Gastrocnemius medialis (tissue), 4 donors: ENCODE results near the gene TMEM108. TPM values are rescaled to one million over a fixed set of nuclear protein-coding genes. Genes with fewer than 3 reads are reported as not detected.

Experiments
- ATAC-seq, 2 donors: fragments of 150-250 bp; one replicate each; pipeline ENCODE4 v1.9.1; 2016
- DNase-seq, 2 donors: peaks; one replicate each; pipeline ENCODE4 v3.0.0-alpha.2; 2019
- H3K27ac ChIP-seq, 4 donors: fragments of 200-600 bp; sonication (generic); 1 replicate in 1 of 4; 2 replicates in 3 of 4; pipeline ENCODE4 v1.5.1; 2016 to 2018; ENCODE audit warnings: mild to moderate bottlenecking in 2 of 4, moderate library complexity in 1 of 4
- H3K27me3 ChIP-seq, 3 donors: fragments of 200-600 bp; sonication (generic) in 2 of 3; 1 replicate in 1 of 3; 2 replicates in 2 of 3; pipeline versions ENCODE4 v1.5.1 to v1.6.0; 2016 to 2019; ENCODE audit warnings: mild to moderate bottlenecking in 1 of 3, moderate library complexity in 1 of 3
- H3K36me3 ChIP-seq, 2 donors: fragments of 200-600 bp; sonication (generic) in 1 of 2; one replicate each; pipeline ENCODE4 v1.5.1; 2017 to 2018
- H3K4me1 ChIP-seq, 2 donors: fragments of 200-600 bp; sonication (generic) in 1 of 2; one replicate each; pipeline ENCODE4 v1.5.1; 2016 to 2017; ENCODE audit warnings: mild to moderate bottlenecking in 2 of 2
- H3K4me3 ChIP-seq, 4 donors: fragments of 200-600 bp; sonication (generic) in 3 of 4; 1 replicate in 1 of 4; 2 replicates in 3 of 4; pipeline ENCODE4 v1.5.1; 2016 to 2019; ENCODE audit warnings: mild to moderate bottlenecking in 2 of 4
- H3K9me3 ChIP-seq, 3 donors: fragments of 200-600 bp; sonication (generic) in 2 of 3; 1 replicate in 1 of 3; 2 replicates in 2 of 3; pipeline ENCODE4 v1.5.1; 2016 to 2019
- POLR2A ChIP-seq, 2 donors: fragments of 450-650 bp; IDR thresholded peaks; one replicate each; pipeline ENCODE4 v1.6.1; 2017; ENCODE audit warnings: antibody characterized with exemption in 2 of 2, mild to moderate bottlenecking in 2 of 2, moderate library complexity in 2 of 2
- in situ Hi-C, 4 donors: fragments of 200-750 bp; cut with MboI; loops; one replicate each; pipeline versions ENCODE4 v1.15.0 to v1.8.0; 2017; ENCODE audit warnings: low sequenced_read_pairs in 4 of 4
- intact Hi-C: fragments of 100-400 bp; cut with DNase I; formaldehyde crosslinking; loops from one replicate; pipeline ENCODE4 v1.15.1; 2023; ENCODE audit warnings: low total_unique reads
- total RNA-seq, 4 donors: library from RNA; depleted of rRNA; stranded (reverse); fragments of >200 nt; gene quantifications; one replicate each; pipeline versions ENCODE4 v1.1.0 to v1.2.3, GENCODE V29; 2016
- TF ChIP-seq, protein P1 (sequence below), 5 experiments: fragments of 450-650 bp in 3 of 5; fragments of 200-600 bp in 2 of 5; sonication (generic) in 2 of 5; IDR thresholded peaks in 4 of 5; conservative IDR thresholded peaks in 1 of 5; 1 replicate in 4 of 5; 2 replicates in 1 of 5; pipeline ENCODE4 v1.5.1; 2016 to 2019; ENCODE audit warnings: antibody characterized with exemption in 5 of 5, mild to moderate bottlenecking in 3 of 5, moderate library complexity in 3 of 5

The TMEM108 gene
- total RNA-seq, 4 donors from 2014 or later, result 1.1 to 3.7 (median 2.4) TPM

DNA sequence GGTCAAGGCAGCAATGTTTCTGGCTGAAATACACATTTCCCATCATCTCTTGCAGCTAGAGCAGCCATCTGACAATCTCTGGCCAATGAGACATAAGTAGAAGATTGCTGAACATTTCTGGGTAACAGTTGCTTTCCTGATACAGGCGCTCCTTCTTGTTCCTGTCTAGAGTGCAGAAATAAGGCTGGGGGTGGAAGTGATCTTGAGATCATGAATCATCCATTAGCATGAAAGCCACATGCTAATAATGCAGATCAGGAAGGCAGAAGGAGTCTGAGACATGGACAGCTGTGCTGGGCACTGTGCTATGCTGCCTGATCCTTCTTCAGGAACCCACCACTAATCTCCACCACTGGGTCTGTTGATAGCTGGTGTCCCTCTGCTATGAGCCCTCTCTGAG is 14.8 kb upstream of the TMEM108 start:
- H3K4me1 ChIP-seq, result no peaks in the 10 kb centered on the region
- no peaks in the 10 kb centered on the region for H3K9me3 ChIP-seq
- intact Hi-C loops (no loop called here), in situ Hi-C loops (no loop called here)
- H3K4me3 ChIP-seq, result no peak overlapping the region
- DNase-seq (no peak), ATAC-seq (no peak)
- no peaks in the 10 kb centered on the region for H3K36me3 ChIP-seq
- TF ChIP-seq POLR2A (IDR thresholded peaks at IDR 0.05), result no peak
- TF ChIP-seq, protein P1, sequence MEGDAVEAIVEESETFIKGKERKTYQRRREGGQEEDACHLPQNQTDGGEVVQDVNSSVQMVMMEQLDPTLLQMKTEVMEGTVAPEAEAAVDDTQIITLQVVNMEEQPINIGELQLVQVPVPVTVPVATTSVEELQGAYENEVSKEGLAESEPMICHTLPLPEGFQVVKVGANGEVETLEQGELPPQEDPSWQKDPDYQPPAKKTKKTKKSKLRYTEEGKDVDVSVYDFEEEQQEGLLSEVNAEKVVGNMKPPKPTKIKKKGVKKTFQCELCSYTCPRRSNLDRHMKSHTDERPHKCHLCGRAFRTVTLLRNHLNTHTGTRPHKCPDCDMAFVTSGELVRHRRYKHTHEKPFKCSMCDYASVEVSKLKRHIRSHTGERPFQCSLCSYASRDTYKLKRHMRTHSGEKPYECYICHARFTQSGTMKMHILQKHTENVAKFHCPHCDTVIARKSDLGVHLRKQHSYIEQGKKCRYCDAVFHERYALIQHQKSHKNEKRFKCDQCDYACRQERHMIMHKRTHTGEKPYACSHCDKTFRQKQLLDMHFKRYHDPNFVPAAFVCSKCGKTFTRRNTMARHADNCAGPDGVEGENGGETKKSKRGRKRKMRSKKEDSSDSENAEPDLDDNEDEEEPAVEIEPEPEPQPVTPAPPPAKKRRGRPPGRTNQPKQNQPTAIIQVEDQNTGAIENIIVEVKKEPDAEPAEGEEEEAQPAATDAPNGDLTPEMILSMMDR (IDR thresholded peaks at IDR 0.05 in 4 of 5, conservative IDR thresholded peaks at IDR 0.05 in 1 of 5), result no peak
- H3K27me3 ChIP-seq, result no peaks in the 10 kb centered on the region
- H3K27ac ChIP-seq, result no peak overlapping the region

DNA sequence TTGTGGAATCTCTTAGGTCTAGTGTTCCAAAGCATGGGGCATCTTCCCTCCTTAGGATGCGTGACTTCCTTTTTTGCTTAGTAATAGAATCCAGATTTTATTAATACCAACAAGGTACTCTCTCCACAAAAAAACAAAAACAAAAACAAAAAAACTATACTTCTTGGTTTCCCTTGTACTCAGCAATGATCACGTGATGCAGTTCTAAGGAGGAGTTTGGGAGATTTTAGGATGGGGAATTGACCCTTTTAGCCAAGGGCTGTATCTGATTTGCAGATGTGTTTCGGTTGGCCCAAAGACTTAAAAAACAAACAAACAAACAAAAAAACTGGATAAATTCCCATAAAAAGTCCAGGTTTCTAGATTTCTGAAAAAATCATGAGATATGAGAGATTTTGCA is 12.6 kb upstream of the TMEM108 start:
- no peak for DNase-seq
- in situ Hi-C loops, result loop anchor here in 3 of 4 donors (25.0 kb wide), 2 partner anchors 288 to 362 kb away; no protein-coding TSS in a partner anchor

DNA sequence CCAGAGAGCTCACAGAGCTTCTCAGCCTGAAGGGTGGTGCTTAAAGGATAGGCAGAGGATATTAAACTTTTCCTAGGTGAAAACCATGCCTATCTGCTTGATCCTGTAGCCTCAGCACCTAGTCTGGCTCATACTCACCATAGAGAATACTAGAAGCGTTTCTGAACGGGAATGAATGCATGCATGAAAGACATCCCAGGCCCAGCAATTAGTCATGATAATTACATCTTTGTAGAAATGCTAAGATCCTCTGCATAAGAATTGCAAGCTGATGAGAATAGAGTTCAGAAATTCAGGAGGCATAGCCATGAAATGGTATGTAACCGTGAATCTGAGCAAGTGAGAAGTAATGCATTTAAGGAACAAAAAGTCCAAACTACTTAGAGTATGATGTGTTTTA is 5.9 kb upstream of the TMEM108 start:
- no peaks in the 10 kb centered on the region for H3K9me3 ChIP-seq
- in situ Hi-C loops, result loop anchor here in 3 of 4 donors (25.0 kb wide), 2 partner anchors 295 to 355 kb away; no protein-coding TSS in a partner anchor
- DNase-seq (no peak), ATAC-seq (no peak)
- H3K4me1 ChIP-seq, result no peaks in the 10 kb centered on the region
- H3K4me3 ChIP-seq, result no peak overlapping the region
- H3K27me3 ChIP-seq, result no peaks in the 10 kb centered on the region
- intact Hi-C loops, result no loop called here
- no peak for TF ChIP-seq POLR2A (IDR thresholded peaks at IDR 0.05)
- TF ChIP-seq, protein P1 (IDR thresholded peaks at IDR 0.05 in 4 of 5, conservative IDR thresholded peaks at IDR 0.05 in 1 of 5), result no peak
- H3K36me3 ChIP-seq, result no peaks in the 10 kb centered on the region
- H3K27ac ChIP-seq, result no peak overlapping the region

More for the DNA sequence above, 12.6 kb upstream of the TMEM108 start:
- Histone ChIP-seq H3K4me1 (no peaks in the 10 kb centered on the region), H3K4me3 (no peak overlapping the region), H3K36me3 (no peaks in the 10 kb centered on the region), H3K27me3 (no peaks in the 10 kb centered on the region), H3K9me3 (no peaks in the 10 kb centered on the region), H3K27ac (no peak overlapping the region)
- intact Hi-C loops, result no loop called here
- no peak for TF ChIP-seq POLR2A (IDR thresholded peaks at IDR 0.05)
- TF ChIP-seq, protein P1 (IDR thresholded peaks at IDR 0.05 in 4 of 5, conservative IDR thresholded peaks at IDR 0.05 in 1 of 5), result no peak
- ATAC-seq, result no peak

DNA sequence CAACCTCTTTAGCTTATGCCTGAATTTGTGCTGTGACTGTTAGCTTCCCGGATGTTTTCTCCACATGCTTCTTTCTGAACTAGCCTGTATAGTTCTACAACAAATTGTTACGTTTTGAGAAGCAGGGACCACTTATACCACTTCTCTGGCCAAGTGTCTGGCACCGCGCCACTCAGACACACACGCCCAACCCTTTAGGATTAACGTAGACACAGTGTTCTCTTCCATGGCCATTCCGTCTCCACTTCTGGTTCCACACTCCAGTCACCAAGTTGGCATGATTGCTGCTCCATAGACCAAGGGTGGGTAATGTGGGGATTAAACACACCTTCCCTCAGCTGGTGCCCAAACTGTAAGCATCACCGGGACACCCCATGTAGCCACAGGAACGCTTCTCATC is 755 bp upstream of the TMEM108 start:
- intact Hi-C loops, result no loop called here
- H3K27ac ChIP-seq, result peak overlapping the region in 3 of 4 donors; percentile 71 to 81 (median 77)
- H3K36me3 ChIP-seq, result no peaks in the 10 kb centered on the region
- no peak for TF ChIP-seq POLR2A (IDR thresholded peaks at IDR 0.05)
- TF ChIP-seq, protein P1 (IDR thresholded peaks at IDR 0.05 in 4 of 5, conservative IDR thresholded peaks at IDR 0.05 in 1 of 5), result no peak
- peak overlapping the region; percentile 81 to 91 (median 88) for H3K4me3 ChIP-seq
- peaks cover 10 to 27% of the 10 kb centered on the region in 2 donors for H3K4me1 ChIP-seq
- in situ Hi-C loops, result loop anchor here in 3 of 4 donors (25.0 kb wide), 2 partner anchors 300 to 350 kb away; no protein-coding TSS in a partner anchor
- no peaks in the 10 kb centered on the region for H3K27me3 ChIP-seq
- H3K9me3 ChIP-seq, result no peaks in the 10 kb centered on the region
- DNase-seq (no peak), ATAC-seq (no peak)
